ENCODE measurements around the gene LSM3. TPM values are rescaled to one million over a fixed set of nuclear protein-coding genes. Genes with fewer than 3 reads are reported as not detected.

The LSM3 gene
- total and polyA plus RNA-seq, 2 of the 4 experiments (the other 2 are of a cell fraction): 3.4 to 11.5 TPM

GRCh38 chr3:14183015-14183577, 4.5 kb downstream of the LSM3 start:
- Histone ChIP-seq H2BK5ac (ENCODE audit: low read depth, low read length, poor library complexity, severe bottlenecking) (no peak overlapping the region), H2BK120ac (ENCODE audit: low read depth, low read length) (no peak overlapping the region), H3K9me3 (ENCODE audit: control insufficient read depth, insufficient read depth, low read length) (no peaks in the 10 kb centered on the region), H3K18ac (ENCODE audit: low read depth, low read length) (no peak overlapping the region), H3K79me1 (ENCODE audit: low read depth in 1 of 2, low read length in 2 of 2) (peaks cover 20 to 31% of the 10 kb centered on the region in 2 experiments), H4K91ac (ENCODE audit: insufficient read depth, low read depth, low read length) (no peak overlapping the region), H4K8ac (ENCODE audit: low read depth in 2 of 2, low read length in 2 of 2) (no peak overlapping the region), H2AFZ (replicated peaks; ENCODE audit: low read length, poor library complexity) (no peak overlapping the region), H2BK15ac (ENCODE audit: low read depth, low read length) (no peak overlapping the region), H3K36me3 (ENCODE audit: control insufficient read depth, insufficient read depth, low read length) (peaks cover 13% of the 10 kb centered on the region), H3K9ac (ENCODE audit: low read depth, low read length) (no peak overlapping the region), H3K4me1 (ENCODE audit: control insufficient read depth, insufficient read depth, low read length) (peaks cover 2% of the 10 kb centered on the region; the same call in 1 of the 2 replicates), H3K4me3 (ENCODE audit: insufficient read depth, low read depth, low read length) (no peak overlapping the region), H3K23ac (ENCODE audit: low read depth, low read length) (no peak overlapping the region), H4K20me1 (ENCODE audit: insufficient read depth, low read length) (no peaks in the 10 kb centered on the region), H3K4me2 (ENCODE audit: low read depth, low read length) (no peak overlapping the region), H3K56ac (ENCODE audit: extremely low read depth, insufficient read depth, low read length) (no peak overlapping the region), H3K4ac (ENCODE audit: low read depth, low read length) (no peak overlapping the region), H3K14ac (replicated peaks; ENCODE audit: low read depth, low read length) (no peak overlapping the region), H2BK20ac (ENCODE audit: low read depth, low read length) (no peak overlapping the region), H2AK5ac (ENCODE audit: low read depth, low read length) (no peak overlapping the region), H3K9me1 (ENCODE audit: insufficient read depth, low read length) (no peaks in the 10 kb centered on the region; the same call in 1 of the 2 replicates), H2AK9ac (replicated peaks; ENCODE audit: low read depth, low read length, poor library complexity) (no peak overlapping the region), H4K5ac (ENCODE audit: low read depth, low read length) (no peak overlapping the region), H3K27me3 (ENCODE audit: control insufficient read depth, insufficient read depth, low read length) (no peaks in the 10 kb centered on the region), H3K27ac (ENCODE audit: insufficient read depth, low read length) (no peak overlapping the region)
- TF ChIP-seq CTCF (conservative IDR thresholded peaks at IDR 0.05; ENCODE audit: low read depth, low read length) (no peak), CEBPB (IDR thresholded peaks at IDR 0.05; ENCODE audit: low read depth, low read length) (no peak), RCOR1 (IDR thresholded peaks at IDR 0.05; ENCODE audit: insufficient replicate concordance, low read length) (no peak), SMC3 (IDR thresholded peaks at IDR 0.05; ENCODE audit: low read depth, low read length) (no peak), CHD1 (IDR thresholded peaks at IDR 0.05; ENCODE audit: low read depth, low read length) (no peak), MAFK (IDR thresholded peaks at IDR 0.05; ENCODE audit: low read depth, low read length) (no peak), ELK1 (IDR thresholded peaks at IDR 0.05; ENCODE audit: borderline replicate concordance, low read depth, low read length) (no peak), POLR2A (IDR thresholded peaks at IDR 0.05; ENCODE audit: low read depth, low read length) (no peak), NFE2L2 (IDR thresholded peaks at IDR 0.05; ENCODE audit: low read depth, low read length) (no peak), MAZ (IDR thresholded peaks at IDR 0.05; ENCODE audit: borderline replicate concordance, low read depth, low read length) (no peak), RFX5 (IDR thresholded peaks at IDR 0.05; ENCODE audit: low read depth, low read length) (no peak), BHLHE40 (IDR thresholded peaks at IDR 0.05; ENCODE audit: low read depth, low read length) (no peak)
- ChIA-PET POLR2A (ENCODE audit: unreplicated experiment) (no interaction called here), CTCF (interaction anchor here (0.6 kb wide), 1 partner anchor 469 kb away, joined by 4 read pairs; no protein-coding TSS in a partner anchor)
- no peak for ATAC-seq (ENCODE audit: low read depth)
- DNase-seq: no peak
- BruUV-seq (replicated peaks): no TSS peak
- in situ Hi-C loops (cut with MboI; ENCODE audit: low sequenced_read_pairs): no loop called here
- dilution Hi-C loops (cut with HindIII; ENCODE audit: low sequenced_read_pairs, unreplicated experiment): no loop called here
- intact Hi-C loops (cut with micrococcal nuclease): no loop called here
- WGBS, 2 experiments (ENCODE audit: extremely low coverage in 2 of 2, insufficient read length in 1 of 2): 20% methylated on average over 1 of the region's 2 CpGs; no CpG with 5 or more reads in 1 of the 2 experiments
